ENCODE data around the gene KCNIP1. TPM values are rescaled to one million over a fixed set of nuclear protein-coding genes. Genes with fewer than 3 reads are reported as not detected.

Gene KCNIP1
- total and polyA plus RNA-seq, 8 donors: 0.35 to 4.9 (median 2.5) TPM

DNA sequence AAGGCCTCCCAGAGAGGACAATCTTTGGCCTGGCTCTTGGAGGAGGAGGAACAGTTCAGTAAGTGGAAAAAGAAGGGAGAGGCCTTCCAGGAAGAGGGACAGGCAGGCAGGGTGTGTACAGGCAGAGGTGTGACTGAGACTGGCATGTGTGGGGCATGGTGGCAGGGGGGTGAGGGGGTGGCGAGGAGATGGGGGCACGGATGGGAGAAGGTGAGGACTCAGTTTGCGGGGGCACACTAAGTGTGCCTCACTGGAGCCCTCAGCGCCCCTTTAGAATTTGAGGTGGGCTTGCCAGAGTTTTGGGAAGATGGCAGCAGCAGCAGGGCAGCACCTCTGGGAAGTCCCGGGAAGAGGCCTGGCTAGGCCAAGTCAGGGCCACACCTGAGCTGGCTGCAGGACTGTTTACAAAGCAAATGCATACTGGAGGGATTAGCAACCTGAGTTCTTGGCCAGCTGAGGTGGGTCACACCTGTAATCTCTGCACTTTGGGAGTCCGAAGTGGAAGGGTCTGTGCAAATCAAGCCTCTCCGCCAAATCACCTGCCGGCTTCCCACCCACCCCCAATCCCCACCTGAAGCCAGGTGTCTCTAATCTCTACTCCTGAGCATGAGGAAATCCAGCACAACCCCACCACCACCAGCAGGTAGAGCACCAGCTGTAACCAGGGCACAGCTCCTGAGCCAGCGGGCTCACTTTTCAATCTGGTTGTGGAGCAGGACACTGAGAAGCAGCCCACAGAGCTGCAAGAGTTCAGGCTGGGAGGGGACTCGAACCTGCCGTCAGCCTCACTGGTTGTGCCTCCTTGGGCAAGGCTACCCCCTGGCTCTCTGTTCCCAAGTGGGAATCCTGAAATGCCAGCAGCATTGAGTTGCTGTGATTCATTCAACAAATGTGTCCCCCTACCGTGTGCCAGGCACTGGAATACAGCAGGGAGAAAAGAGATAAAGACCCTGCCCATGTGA is 269.5 kb downstream of the KCNIP1 start:
- peak; percentile 74 for ATAC-seq

DNA sequence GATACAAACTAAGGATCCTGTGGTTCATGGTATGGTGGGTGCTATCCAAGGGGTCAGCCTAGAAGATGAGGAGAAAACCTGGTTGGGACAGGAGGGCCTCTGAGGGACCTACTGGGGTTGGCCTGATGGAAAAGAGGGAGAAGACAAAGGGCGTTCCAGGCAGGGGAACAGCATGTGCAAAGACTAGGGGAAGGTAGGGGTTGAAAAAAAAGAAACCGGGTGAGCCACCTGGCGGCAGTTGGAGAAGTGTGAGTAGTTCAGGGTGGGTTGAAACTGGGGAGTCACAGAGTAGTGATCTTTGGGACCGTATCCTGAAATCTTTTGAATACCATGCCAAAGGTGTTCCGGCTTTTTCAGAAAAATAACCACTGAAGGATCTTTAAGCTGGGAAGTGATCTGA is 271.0 kb downstream of the KCNIP1 start:
- ATAC-seq (no peak), DNase-seq (no peak)
- Histone ChIP-seq H3K27ac (no peak overlapping the region), H3K4me1 (no peaks in the 10 kb centered on the region), H3K27me3 (no peaks in the 10 kb centered on the region), H3K9me3 (no peaks in the 10 kb centered on the region), H3K4me3 (no peak overlapping the region), H3K36me3 (no peaks in the 10 kb centered on the region)
- intact Hi-C loops (cut with DNase I): no loop called here
- TF ChIP-seq CTCF (IDR thresholded peaks at IDR 0.05): no peak

More for the DNA sequence above, 269.5 kb downstream of the KCNIP1 start:
- TF ChIP-seq CTCF (IDR thresholded peaks at IDR 0.05): no peak
- H3K27me3 ChIP-seq: no peaks in the 10 kb centered on the region
- H3K27ac ChIP-seq: no peak overlapping the region
- no peaks in the 10 kb centered on the region for H3K4me1 ChIP-seq
- intact Hi-C loops (cut with DNase I): no loop called here
- H3K36me3 ChIP-seq: no peaks in the 10 kb centered on the region
- no peak overlapping the region for H3K4me3 ChIP-seq
- no peak for DNase-seq
- no peaks in the 10 kb centered on the region for H3K9me3 ChIP-seq

- Histone ChIP-seq H3K27ac (no peak overlapping the region), H3K9me3 (no peaks in the 10 kb centered on the region), H3K4me3 (no peak overlapping the region), H3K27me3 (no peaks in the 10 kb centered on the region), H3K4me1 (no peaks in the 10 kb centered on the region), H3K36me3 (no peaks in the 10 kb centered on the region)
- intact Hi-C loops (cut with DNase I): no loop called here
- ATAC-seq: no peak
- TF ChIP-seq CTCF (IDR thresholded peaks at IDR 0.05): no peak
- no peak for DNase-seq
Measured at GRCh38 chr5:170781946-170782345, 278.1 kb downstream of the KCNIP1 start.

- TF ChIP-seq CTCF (IDR thresholded peaks at IDR 0.05): no peak
- Histone ChIP-seq H3K4me1 (no peaks in the 10 kb centered on the region), H3K27me3 (no peaks in the 10 kb centered on the region), H3K36me3 (no peaks in the 10 kb centered on the region), H3K9me3 (no peaks in the 10 kb centered on the region), H3K4me3 (no peak overlapping the region), H3K27ac (no peak overlapping the region)
- intact Hi-C loops (cut with DNase I): no loop called here
- ATAC-seq: no peak
- no peak for DNase-seq
Measured at GRCh38 chr5:170782438-170782837, 278.6 kb downstream of the KCNIP1 start.

DNA sequence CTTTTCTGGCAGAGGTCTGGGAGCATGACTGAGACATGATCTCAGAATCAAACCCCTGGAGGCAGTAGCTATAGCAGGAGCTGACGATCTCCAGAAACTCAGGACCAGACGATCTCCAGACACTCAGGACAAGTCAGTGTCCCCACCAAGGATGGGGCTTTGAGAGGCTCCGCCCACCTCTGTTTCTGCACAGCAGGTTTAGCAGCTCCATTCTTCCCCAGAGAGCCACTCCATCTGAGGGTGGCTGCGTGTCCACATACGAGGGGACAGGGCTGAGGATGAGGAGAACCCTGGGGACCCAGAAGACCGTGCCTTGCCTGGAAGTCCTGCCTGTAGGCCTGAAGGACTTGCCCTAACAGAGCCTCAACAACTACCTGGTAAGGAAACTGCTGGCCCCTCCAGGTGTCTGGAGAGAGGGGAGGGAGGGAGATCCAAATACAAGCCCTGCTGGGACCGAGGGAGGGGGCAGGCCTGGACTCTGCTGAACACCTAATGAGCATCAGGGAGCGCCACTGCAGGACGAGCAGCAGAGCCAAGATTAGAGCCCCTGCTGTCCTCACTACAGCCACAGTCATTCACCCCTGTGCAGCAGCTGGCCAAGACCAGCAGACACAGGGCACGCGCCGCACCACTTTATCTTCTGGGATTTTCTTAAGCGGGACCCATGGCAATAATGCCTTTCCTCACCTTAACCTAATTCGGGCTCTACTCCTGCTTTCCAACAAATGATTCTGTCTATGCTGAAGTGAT is 279.9 kb downstream of the KCNIP1 start, which contains the start of gene GABRP:
Gene GABRP (plus strand): TSS at position 228 of the 750 bp plus-strand sequence. CDS start 4,891 bp downstream, outside the sequence.
- DNase-seq (no peak), ATAC-seq (no peak)
- Histone ChIP-seq H3K27ac (no peak within 1 kb of the TSS), H3K36me3 (no peaks in the 10 kb centered on the region), H3K9me3 (no peaks in the 10 kb centered on the region), H3K4me1 (no peaks in the 10 kb centered on the region), H3K27me3 (no peaks in the 10 kb centered on the region), H3K4me3 (no peak within 1 kb of the TSS)
- intact Hi-C loops (cut with DNase I): no loop called here
- TF ChIP-seq CTCF (IDR thresholded peaks at IDR 0.05): no peak

Measured in left lung (tissue), 10 donors.